Panc1 (cell line): ENCODE measurements around the gene GAB1.

Experiments used
- POLR2AphosphoS5 ChIP-seq: IDR thresholded peaks from 2 replicates; pipeline ENCODE4 v1.6.1; 2012; ENCODE audit warnings: mild to moderate bottlenecking, low read depth, low read length, moderate library complexity
- TF ChIP-seq, protein P1 (sequence below): fragments of 450-650 bp; IDR thresholded peaks from 2 replicates; pipeline ENCODE4 v1.5.1; 2017; ENCODE audit warnings: mild to moderate bottlenecking

DNA sequence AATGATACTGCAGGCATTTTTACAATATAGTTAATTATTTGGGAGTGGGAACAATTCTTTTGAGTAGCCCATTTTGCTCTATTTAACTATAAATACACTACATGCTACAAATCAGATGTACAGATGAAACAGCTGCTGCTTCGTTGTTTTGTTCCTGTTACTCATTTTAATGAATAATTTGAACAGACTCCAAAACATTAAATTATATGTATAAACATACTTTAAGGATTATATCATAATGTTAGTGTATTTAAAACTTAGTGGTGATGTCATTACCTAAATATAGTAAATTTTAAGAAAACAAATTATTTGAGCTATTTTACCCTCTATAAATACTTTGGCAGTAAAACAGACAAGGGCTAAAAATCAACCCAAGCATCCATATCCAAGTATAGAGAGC is 60.7 kb downstream of the GAB1 start:
- TF ChIP-seq, protein P1, sequence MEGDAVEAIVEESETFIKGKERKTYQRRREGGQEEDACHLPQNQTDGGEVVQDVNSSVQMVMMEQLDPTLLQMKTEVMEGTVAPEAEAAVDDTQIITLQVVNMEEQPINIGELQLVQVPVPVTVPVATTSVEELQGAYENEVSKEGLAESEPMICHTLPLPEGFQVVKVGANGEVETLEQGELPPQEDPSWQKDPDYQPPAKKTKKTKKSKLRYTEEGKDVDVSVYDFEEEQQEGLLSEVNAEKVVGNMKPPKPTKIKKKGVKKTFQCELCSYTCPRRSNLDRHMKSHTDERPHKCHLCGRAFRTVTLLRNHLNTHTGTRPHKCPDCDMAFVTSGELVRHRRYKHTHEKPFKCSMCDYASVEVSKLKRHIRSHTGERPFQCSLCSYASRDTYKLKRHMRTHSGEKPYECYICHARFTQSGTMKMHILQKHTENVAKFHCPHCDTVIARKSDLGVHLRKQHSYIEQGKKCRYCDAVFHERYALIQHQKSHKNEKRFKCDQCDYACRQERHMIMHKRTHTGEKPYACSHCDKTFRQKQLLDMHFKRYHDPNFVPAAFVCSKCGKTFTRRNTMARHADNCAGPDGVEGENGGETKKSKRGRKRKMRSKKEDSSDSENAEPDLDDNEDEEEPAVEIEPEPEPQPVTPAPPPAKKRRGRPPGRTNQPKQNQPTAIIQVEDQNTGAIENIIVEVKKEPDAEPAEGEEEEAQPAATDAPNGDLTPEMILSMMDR, result no peak
- TF ChIP-seq POLR2AphosphoS5, result no peak
